ENCODE measurements around the gene SLC7A6OS. TPM values are rescaled to one million over a fixed set of nuclear protein-coding genes. Genes with fewer than 3 reads are reported as not detected.

SLC7A6OS gene
- polyA plus RNA-seq, 3 donors: 9.3 to 10.5 (median 9.7) TPM

GRCh38 chr16:68339214-68339613 lies 28.5 kb upstream of the SLC7A6OS start:
- Histone ChIP-seq H4K20me1 (ENCODE audit: insufficient read depth, low read length) (no peaks in the 10 kb centered on the region), H3K4me3 (replicated peaks in 1 of 3; ENCODE audit: low read depth in 2 of 3, low read length in 3 of 3) (no peak overlapping the region), H2AFZ (ENCODE audit: insufficient read depth, low read depth, low read length, poor library complexity, severe bottlenecking) (no peak overlapping the region), H3K4me1 (ENCODE audit: control insufficient read depth in 1 of 2, insufficient read depth in 2 of 2, low read length in 2 of 2) (peaks cover 2 to 3% of the 10 kb centered on the region in 2 donors), H3K9ac (ENCODE audit: insufficient read depth, low read length, poor library complexity, severe bottlenecking) (no peak overlapping the region), H3K27ac (ENCODE audit: low read depth in 1 of 2, low read length in 2 of 2) (no peak overlapping the region), H3K36me3 (replicated peaks in 1 of 2; ENCODE audit: control insufficient read depth in 1 of 2, insufficient read depth in 2 of 2, low read length in 2 of 2) (peaks cover 54 to 92% of the 10 kb centered on the region in 2 donors), H3K9me3 (replicated peaks in 1 of 2; ENCODE audit: control insufficient read depth in 1 of 2, insufficient read depth in 1 of 2, low read length in 2 of 2) (no peaks in the 10 kb centered on the region), H3K4me2 (replicated peaks; ENCODE audit: extremely low read depth, low read length, poor library complexity, severe bottlenecking) (no peak overlapping the region), H3K79me2 (ENCODE audit: insufficient read depth, low read length) (no peaks in the 10 kb centered on the region), H3K27me3 (ENCODE audit: control insufficient read depth in 2 of 2, insufficient read depth in 2 of 2, low read length in 2 of 2) (no peaks in the 10 kb centered on the region)
- peaks cover 0 to 2% (median 0%) of the 10 kb centered on the region in 3 donors for H3K27me3 Mint-ChIP-seq (ENCODE audit: low read depth in 3 of 3)
- peaks cover 69 to 80% of the 10 kb centered on the region in 2 donors for H3K36me3 Mint-ChIP-seq
- no peak overlapping the region for H3K4me3 Mint-ChIP-seq
- H3K4me1 Mint-ChIP-seq: peaks cover 2% of the 10 kb centered on the region
- no peaks in the 10 kb centered on the region for H3K9me3 Mint-ChIP-seq
- intact Hi-C loops (cut with micrococcal nuclease): no loop called here
- WGBS (ENCODE audit: insufficient coverage): 87% methylated on average over 10 of the region's 13 CpGs
- no peak for TF ChIP-seq CTCF (IDR thresholded peaks at IDR 0.05)
- no peak for DNase-seq
- no peak overlapping the region for H3K27ac Mint-ChIP-seq

GRCh38 chr16:68338326-68339119 lies 27.8 kb upstream of the SLC7A6OS start:
- Mint-ChIP-seq H3K4me1 (peaks cover 9% of the 10 kb centered on the region), H3K36me3 (peaks cover 67 to 73% of the 10 kb centered on the region in 2 donors), H3K9me3 (no peaks in the 10 kb centered on the region), H3K4me3 (no peak overlapping the region), H3K27ac (no peak overlapping the region), H3K27me3 (ENCODE audit: low read depth in 3 of 3) (peaks cover 0 to 2% (median 0%) of the 10 kb centered on the region in 3 donors)
- intact Hi-C loops (cut with micrococcal nuclease): no loop called here
- no peak overlapping the region for H3K27ac ChIP-seq (ENCODE audit: low read depth in 1 of 2, low read length in 2 of 2)
- no peaks in the 10 kb centered on the region for H3K27me3 ChIP-seq (ENCODE audit: control insufficient read depth in 2 of 2, insufficient read depth in 2 of 2, low read length in 2 of 2)
- H3K9ac ChIP-seq (ENCODE audit: insufficient read depth, low read length, poor library complexity, severe bottlenecking): no peak overlapping the region
- no peaks in the 10 kb centered on the region for H3K9me3 ChIP-seq (replicated peaks in 1 of 2; ENCODE audit: control insufficient read depth in 1 of 2, insufficient read depth in 1 of 2, low read length in 2 of 2)
- no peak overlapping the region for H2AFZ ChIP-seq (ENCODE audit: insufficient read depth, low read depth, low read length, poor library complexity, severe bottlenecking)
- H3K36me3 ChIP-seq (replicated peaks in 1 of 2; ENCODE audit: control insufficient read depth in 1 of 2, insufficient read depth in 2 of 2, low read length in 2 of 2): peaks cover 50 to 85% of the 10 kb centered on the region in 2 donors
- 98% methylated on average over 14 of the region's 16 CpGs for WGBS (ENCODE audit: insufficient coverage)
- no peak for DNase-seq
- H3K4me2 ChIP-seq (replicated peaks; ENCODE audit: extremely low read depth, low read length, poor library complexity, severe bottlenecking): no peak overlapping the region
- H4K20me1 ChIP-seq (ENCODE audit: insufficient read depth, low read length): no peaks in the 10 kb centered on the region
- H3K4me1 ChIP-seq (ENCODE audit: control insufficient read depth in 1 of 2, insufficient read depth in 2 of 2, low read length in 2 of 2): peaks cover 9 to 10% of the 10 kb centered on the region in 2 donors
- no peak for TF ChIP-seq CTCF (IDR thresholded peaks at IDR 0.05)
- H3K4me3 ChIP-seq (replicated peaks in 1 of 3; ENCODE audit: low read depth in 2 of 3, low read length in 3 of 3): no peak overlapping the region
- no peaks in the 10 kb centered on the region for H3K79me2 ChIP-seq (ENCODE audit: insufficient read depth, low read length)
